Endometrial microvascular endothelial cells (primary cell): Measurements from ENCODE around the gene FBXO33. TPM values are rescaled to one million over a fixed set of nuclear protein-coding genes. Genes with fewer than 3 reads are reported as not detected.

Experiments
- in situ Hi-C: cut with HindIII; loops from 2 replicates; pipeline ENCODE4 v1.10.0; 2017; ENCODE audit warnings: low sequenced_read_pairs, low pct_unique_long_range_greater_than_20kb; ENCODE audit errors: inconsistent ontology term
- total RNA-seq: library from RNA; depleted of rRNA; stranded (reverse); fragments of >200 nt; gene quantifications from one replicate; pipeline ENCODE4 v1.2.3, GENCODE V29; 2015; ENCODE audit errors: inconsistent ontology term

Gene FBXO33
- total RNA-seq, 1 donor from 2014 or later: 5.2 TPM

GRCh38 chr14:39432619-39433451 is 602 bp upstream of the FBXO33 start:
- in situ Hi-C loops: no loop called here

- in situ Hi-C loops: no loop called here
These were observed 636 bp downstream of the FBXO33 start for GRCh38 chr14:39431416-39432178.

- in situ Hi-C loops: no loop called here
These were observed 1.3 kb downstream of the FBXO33 start for GRCh38 chr14:39430762-39431415.

GRCh38 chr14:39428118-39428517 is 4.1 kb downstream of the FBXO33 start:
- in situ Hi-C loops: no loop called here

GRCh38 chr14:39426605-39427004 is 5.6 kb downstream of the FBXO33 start:
- in situ Hi-C loops: no loop called here

GRCh38 chr14:39425947-39426346 is 6.3 kb downstream of the FBXO33 start:
- in situ Hi-C loops: no loop called here

- in situ Hi-C loops: no loop called here
These were observed 8.4 kb downstream of the FBXO33 start for GRCh38 chr14:39423793-39424192.

GRCh38 chr14:39422243-39422642 is 10.0 kb downstream of the FBXO33 start:
- in situ Hi-C loops: no loop called here

GRCh38 chr14:39419272-39419671 is 13.0 kb downstream of the FBXO33 start:
- in situ Hi-C loops: no loop called here

GRCh38 chr14:39417014-39417413 is 15.2 kb downstream of the FBXO33 start:
- in situ Hi-C loops: no loop called here

GRCh38 chr14:39416072-39416471 is 16.2 kb downstream of the FBXO33 start:
- in situ Hi-C loops: no loop called here

- in situ Hi-C loops: no loop called here
These were observed 25.7 kb downstream of the FBXO33 start for GRCh38 chr14:39406560-39406959.

- in situ Hi-C loops: no loop called here
These were observed 33.9 kb downstream of the FBXO33 start for GRCh38 chr14:39398382-39398781.

- in situ Hi-C loops: no loop called here
These were observed 35.8 kb downstream of the FBXO33 start for GRCh38 chr14:39396448-39396847.

- in situ Hi-C loops: no loop called here
These were observed 36.5 kb downstream of the FBXO33 start for GRCh38 chr14:39395555-39396254.

GRCh38 chr14:39393289-39393688 is 38.9 kb downstream of the FBXO33 start:
- in situ Hi-C loops: no loop called here

GRCh38 chr14:39384177-39384576 is 48.1 kb downstream of the FBXO33 start:
- in situ Hi-C loops: no loop called here

GRCh38 chr14:39383741-39384140 is 48.5 kb downstream of the FBXO33 start:
- in situ Hi-C loops: no loop called here

- in situ Hi-C loops: no loop called here
These were observed 49.1 kb downstream of the FBXO33 start for GRCh38 chr14:39383026-39383660.
